ENCODE results near the gene CAPN10. TPM values are rescaled to one million over a fixed set of nuclear protein-coding genes. Genes with fewer than 3 reads are reported as not detected.

Gene CAPN10
- total and polyA plus RNA-seq, 2 donors from 2014 or later = 26.3 to 50.9 TPM

GRCh38 chr2:240645801-240646175, 59.3 kb downstream of the CAPN10 start:
- H3K27me3 ChIP-seq (ENCODE audit: control insufficient read depth, insufficient read depth, low read length) = no peaks in the 10 kb centered on the region
- intact Hi-C loops (cut with DNase I) = no loop called here
- FAIRE-seq = no peak

GRCh38 chr2:240646176-240646899, 59.8 kb downstream of the CAPN10 start:
- no peak overlapping the region for H3K9ac ChIP-seq (ENCODE audit: low read length in 3 of 3)
- FAIRE-seq (no peak), DNase-seq (peak in 1 of 5 donors; percentile 63)
- no peaks in the 10 kb centered on the region for H3K9me3 ChIP-seq (ENCODE audit: control insufficient read depth in 2 of 3, insufficient read depth in 1 of 3, low read length in 3 of 3)
- H3K36me3 ChIP-seq (ENCODE audit: control insufficient read depth in 2 of 3, insufficient read depth in 3 of 3, low read length in 3 of 3) = no peaks in the 10 kb centered on the region
- no peak for TF ChIP-seq CTCF (IDR thresholded peaks at IDR 0.05; ENCODE audit: borderline replicate concordance, extremely low read depth, insufficient read depth)
- H3K27ac ChIP-seq (ENCODE audit: low read depth in 2 of 2, low read length in 2 of 2) = no peak overlapping the region
- no peaks in the 10 kb centered on the region for H3K4me1 ChIP-seq (ENCODE audit: control insufficient read depth in 2 of 3, insufficient read depth in 2 of 3, low read depth in 1 of 3, low read length in 3 of 3)
- no peaks in the 10 kb centered on the region for H3K27me3 ChIP-seq (ENCODE audit: control insufficient read depth, insufficient read depth, low read length)
- intact Hi-C loops (cut with DNase I) = no loop called here
- no peak overlapping the region for H3K4me3 ChIP-seq (ENCODE audit: low read length in 3 of 3)

More at GRCh38 chr2:240645801-240646175, 59.3 kb downstream of the CAPN10 start:
- H3K4me1 ChIP-seq (ENCODE audit: control insufficient read depth in 2 of 3, insufficient read depth in 2 of 3, low read depth in 1 of 3, low read length in 3 of 3) = no peaks in the 10 kb centered on the region
- TF ChIP-seq CTCF (IDR thresholded peaks at IDR 0.05; ENCODE audit: borderline replicate concordance, extremely low read depth, insufficient read depth) = no peak
- no peak overlapping the region for H3K4me3 ChIP-seq (ENCODE audit: low read length in 3 of 3)
- DNase-seq = no peak
- H3K27ac ChIP-seq (ENCODE audit: low read depth in 2 of 2, low read length in 2 of 2) = no peak overlapping the region
- no peaks in the 10 kb centered on the region for H3K9me3 ChIP-seq (ENCODE audit: control insufficient read depth in 2 of 3, insufficient read depth in 1 of 3, low read length in 3 of 3)
- H3K36me3 ChIP-seq (ENCODE audit: control insufficient read depth in 2 of 3, insufficient read depth in 3 of 3, low read length in 3 of 3) = no peaks in the 10 kb centered on the region
- H3K9ac ChIP-seq (ENCODE audit: low read length in 3 of 3) = no peak overlapping the region

GRCh38 chr2:240646900-240647502, 60.5 kb downstream of the CAPN10 start:
- Histone ChIP-seq H3K4me3 (ENCODE audit: low read length in 3 of 3) (no peak overlapping the region), H3K4me1 (ENCODE audit: control insufficient read depth in 2 of 3, insufficient read depth in 2 of 3, low read depth in 1 of 3, low read length in 3 of 3) (no peaks in the 10 kb centered on the region), H3K27me3 (ENCODE audit: control insufficient read depth, insufficient read depth, low read length) (no peaks in the 10 kb centered on the region), H3K36me3 (ENCODE audit: control insufficient read depth in 2 of 3, insufficient read depth in 3 of 3, low read length in 3 of 3) (no peaks in the 10 kb centered on the region), H3K9ac (ENCODE audit: low read length in 3 of 3) (no peak overlapping the region), H3K9me3 (ENCODE audit: control insufficient read depth in 2 of 3, insufficient read depth in 1 of 3, low read length in 3 of 3) (no peaks in the 10 kb centered on the region), H3K27ac (ENCODE audit: low read depth in 2 of 2, low read length in 2 of 2) (no peak overlapping the region)
- DNase-seq (no peak), FAIRE-seq (no peak)
- TF ChIP-seq CTCF (IDR thresholded peaks at IDR 0.05; ENCODE audit: borderline replicate concordance, extremely low read depth, insufficient read depth) = no peak
- intact Hi-C loops (cut with DNase I) = no loop called here
